ENCODE measurements around the gene UTP25.

DNA sequence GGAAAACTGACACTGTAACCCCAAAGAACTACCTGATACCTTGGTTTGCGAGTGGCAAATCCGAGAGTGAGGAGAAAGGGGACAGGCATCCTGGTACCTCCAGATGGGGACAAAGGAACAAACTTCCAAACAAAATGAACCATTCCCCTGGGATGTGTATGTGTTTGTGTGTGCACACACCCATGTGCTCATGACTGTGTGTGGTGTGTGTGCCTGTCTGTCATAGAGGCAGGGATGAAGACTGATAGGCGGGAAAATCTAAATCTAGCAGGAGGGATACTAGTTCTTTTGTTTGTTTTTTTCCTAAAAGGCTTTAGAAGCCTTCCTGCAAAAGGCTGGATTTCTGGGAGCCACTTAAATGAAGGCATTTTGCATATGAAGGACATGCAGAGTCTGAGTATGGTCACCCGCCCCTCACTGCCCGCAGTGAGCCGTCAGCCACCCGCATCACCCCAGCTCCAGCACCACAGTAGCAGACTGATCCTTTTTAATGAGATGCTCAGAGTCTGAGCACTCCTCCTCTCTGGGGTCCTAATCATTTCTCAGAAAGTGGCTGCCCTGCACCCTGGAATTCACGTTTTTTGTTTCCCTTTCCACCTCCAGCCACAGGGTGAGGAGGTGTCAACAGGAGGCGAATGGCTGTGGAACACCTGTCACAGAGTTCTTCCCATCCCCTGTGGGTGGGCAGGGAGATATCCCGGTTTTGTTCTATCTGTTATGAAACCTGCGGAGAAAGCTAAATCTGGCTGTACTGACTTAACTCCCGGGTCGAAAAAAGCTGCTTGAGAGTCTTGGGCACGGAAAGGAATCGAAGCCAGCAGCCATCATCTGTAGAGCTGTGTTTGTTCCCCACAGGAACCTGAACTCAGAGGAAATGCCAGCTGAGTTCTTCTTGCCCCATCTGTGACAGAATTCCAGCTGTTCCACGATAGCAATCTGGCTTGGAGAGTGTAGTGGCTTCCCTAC is 34.9 kb downstream of the UTP25 start:
- TF ChIP-seq EZH2phosphoT487 (IDR thresholded peaks at IDR 0.05; ENCODE audit: low read depth) (no peak), CTCF (IDR thresholded peaks at IDR 0.05; ENCODE audit: low read depth, low read length) (no peak)
